HG03439 (cell line): Measurements from ENCODE around the gene VAV2.
"Not testable (repeated sequence)": the region's sequence is repeated elsewhere in the genome, so short reads cannot be mapped to it uniquely, and the experiment has no call there.

Experiments
- ATAC-seq: cut with Tn5 transposase; IDR thresholded peaks from one replicate; pipeline ENCODE4 v1.9.1; 2021; ENCODE audit warnings: mild to moderate bottlenecking, moderate library complexity; ENCODE audit not compliant: unreplicated experiment

The VAV2 gene

DNA sequence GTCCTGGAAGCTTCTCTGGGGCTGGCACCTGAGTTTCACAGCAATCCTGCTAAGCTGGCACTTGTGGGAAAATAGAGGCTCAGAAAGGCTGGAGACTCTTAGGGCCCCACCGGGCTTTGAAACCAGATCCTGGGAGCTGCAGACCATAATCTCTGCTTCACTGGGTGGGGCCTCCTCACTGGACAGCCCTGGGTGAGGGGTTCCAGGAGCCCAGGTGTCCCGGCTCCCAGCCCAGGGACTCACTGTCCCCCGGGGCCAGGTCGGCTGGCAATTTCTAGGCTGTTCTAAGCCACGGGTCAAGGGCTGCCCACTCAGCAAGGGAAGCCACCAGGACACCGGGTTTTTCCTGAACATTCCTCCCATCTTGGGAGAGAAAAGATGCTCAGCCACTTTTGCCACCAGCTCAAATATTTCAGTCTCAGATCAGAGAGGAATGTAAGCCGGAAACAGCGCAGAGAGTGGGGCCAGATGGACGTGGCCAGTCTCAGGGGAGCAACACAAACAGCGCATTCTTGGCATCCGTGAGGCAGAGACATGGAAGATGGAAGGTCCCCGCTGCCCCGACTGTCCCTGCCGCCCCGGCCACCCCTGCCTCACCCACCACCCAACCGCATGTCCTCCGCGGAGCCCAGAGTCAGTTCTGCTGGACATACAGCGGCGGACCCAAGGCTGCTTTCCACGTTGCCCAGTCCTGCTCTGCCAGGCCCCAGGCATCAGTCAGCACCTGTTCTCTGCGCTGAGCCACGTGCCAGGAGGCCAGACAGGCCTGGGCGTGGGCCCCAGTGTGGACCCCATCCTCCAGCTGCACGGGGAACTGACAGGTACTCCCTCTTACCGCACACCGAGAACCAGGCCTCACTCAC is 72.6 kb downstream of the VAV2 start:
- ATAC-seq, result no peak

DNA sequence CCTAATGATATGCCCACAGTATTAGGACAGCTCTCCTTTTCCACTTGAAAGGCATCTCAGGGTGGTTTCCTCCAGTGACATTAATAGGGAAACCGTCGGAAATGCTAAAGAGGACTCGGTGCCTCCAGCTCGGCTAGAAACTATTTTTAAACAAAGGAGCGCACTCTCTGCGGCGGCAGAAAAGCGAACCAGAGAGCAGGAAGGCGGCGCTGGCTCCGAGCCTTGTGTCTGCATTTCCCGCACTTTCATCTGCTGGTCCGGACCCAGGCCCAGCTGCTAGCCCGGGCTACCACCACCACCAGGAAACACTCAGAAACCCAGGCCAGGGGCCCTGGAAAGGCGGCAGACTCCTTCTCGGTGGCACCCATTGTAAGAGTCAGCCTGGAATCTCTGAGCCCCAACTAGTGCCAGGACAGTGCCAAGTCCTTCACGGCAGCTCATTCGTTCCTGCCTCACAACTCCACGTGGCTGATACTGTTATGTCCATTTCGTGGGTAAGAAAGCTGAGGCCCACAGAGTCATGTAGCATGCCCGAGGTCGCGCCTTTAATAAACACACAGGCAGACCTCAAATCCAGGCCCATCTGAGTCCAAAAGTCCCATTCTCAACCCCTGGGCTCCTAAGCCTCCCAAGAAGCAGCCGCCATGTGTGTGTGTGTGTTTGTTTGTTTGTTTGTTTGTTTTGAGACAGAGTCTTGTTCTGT is 73.9 kb downstream of the VAV2 start:
- no peak for ATAC-seq

DNA sequence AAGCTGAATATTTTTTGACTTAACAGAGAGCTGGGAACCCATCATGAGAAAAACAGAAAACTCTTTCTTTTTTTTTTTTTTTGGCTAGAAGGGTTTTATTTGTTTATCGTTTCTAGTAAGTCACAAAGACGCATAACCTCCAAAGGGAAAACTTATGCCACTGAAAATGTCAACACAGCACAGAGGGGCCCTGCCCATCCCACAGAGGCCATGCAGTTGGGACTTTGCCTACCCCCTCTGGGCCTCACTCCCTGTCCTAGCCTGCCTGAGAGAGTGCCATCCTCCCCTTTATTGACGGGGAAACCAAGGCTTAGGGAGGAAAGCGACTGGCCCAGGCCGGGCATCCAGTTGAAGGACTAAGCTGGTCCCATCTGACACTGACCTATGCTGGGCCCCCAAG is 74.7 kb downstream of the VAV2 start:
- ATAC-seq, result no peak

GRCh38 chr9:133916159-133916541 is 76.0 kb downstream of the VAV2 start:
- no peak for ATAC-seq

GRCh38 chr9:133915534-133916158 is 76.5 kb downstream of the VAV2 start:
- ATAC-seq, result no peak

DNA sequence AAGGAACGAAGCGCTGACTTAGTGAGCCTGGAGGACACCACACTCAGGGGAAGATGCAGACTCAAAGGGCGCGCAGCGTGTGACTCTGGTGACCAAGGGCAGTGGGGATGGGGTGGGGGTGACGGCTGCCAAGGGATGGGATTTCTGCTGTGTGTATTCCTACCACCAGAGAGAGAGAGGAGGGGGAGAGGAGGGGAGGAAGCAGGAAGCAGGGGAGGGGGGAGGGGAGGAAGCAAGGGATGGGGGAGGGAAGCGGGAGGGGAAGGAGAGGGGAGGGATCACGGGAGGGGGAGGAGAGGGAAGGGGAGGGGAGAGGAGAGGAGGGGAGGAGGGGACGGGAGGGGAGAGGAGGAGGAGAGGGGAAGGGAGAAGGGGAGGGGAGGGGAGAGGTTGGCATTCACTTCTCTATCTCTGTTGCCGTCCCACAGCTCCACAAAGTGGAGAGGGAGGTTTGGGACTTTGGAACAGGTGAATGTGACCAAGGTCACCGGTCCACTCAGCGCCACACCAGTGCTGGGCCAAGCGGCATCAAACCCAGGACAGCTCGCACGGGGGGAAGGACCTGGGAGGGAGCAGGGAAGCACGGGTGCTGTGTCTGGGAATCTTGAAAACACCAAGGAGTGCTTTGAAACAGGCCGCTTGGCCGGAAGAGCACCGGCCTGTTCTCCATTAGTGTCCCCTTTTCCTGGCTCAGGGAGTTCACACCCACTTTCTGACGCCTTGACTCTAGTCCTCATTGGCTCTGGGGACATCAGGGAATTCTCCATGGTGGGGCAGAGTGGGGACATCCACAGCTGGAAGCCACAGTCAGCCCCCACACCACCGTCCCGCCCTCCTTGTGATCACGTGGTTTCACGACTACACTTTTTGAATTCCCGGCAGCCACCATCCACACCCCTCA is 77.4 kb downstream of the VAV2 start:
- ATAC-seq, result no peak

- no peak for ATAC-seq
Observed at GRCh38 chr9:133913571-133914369, 78.4 kb downstream of the VAV2 start.

DNA sequence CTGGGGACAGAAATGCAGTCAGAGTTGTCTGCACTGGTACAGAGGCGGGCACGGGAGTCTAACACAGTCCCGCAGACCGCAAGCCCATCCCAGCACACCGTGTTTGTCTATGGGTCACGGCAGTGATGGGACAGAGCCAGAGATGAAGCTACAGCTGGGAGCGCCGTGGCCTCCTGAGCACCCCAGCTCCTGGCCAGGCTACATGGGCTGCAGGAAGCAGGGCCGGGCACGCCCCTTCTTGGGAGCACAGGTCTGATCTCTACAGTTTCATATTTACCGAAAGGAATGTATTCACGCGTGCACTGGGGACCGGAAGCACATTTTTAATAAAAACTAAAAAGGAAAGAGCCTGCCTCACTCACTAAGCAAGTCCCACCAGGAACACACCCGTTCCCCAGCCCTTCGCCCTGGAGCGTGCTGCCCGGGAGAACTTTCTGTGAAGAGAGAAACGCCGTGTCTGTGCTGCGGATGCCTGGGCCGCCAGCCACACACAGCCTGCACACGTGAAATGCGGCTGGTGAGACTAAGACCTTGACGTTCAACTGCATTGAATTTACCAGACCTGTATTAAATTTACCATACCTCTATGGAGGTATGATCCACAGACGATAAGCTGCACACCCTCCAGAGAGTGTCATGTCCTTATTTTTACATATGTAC is 81.1 kb downstream of the VAV2 start:
- ATAC-seq, result no peak

DNA sequence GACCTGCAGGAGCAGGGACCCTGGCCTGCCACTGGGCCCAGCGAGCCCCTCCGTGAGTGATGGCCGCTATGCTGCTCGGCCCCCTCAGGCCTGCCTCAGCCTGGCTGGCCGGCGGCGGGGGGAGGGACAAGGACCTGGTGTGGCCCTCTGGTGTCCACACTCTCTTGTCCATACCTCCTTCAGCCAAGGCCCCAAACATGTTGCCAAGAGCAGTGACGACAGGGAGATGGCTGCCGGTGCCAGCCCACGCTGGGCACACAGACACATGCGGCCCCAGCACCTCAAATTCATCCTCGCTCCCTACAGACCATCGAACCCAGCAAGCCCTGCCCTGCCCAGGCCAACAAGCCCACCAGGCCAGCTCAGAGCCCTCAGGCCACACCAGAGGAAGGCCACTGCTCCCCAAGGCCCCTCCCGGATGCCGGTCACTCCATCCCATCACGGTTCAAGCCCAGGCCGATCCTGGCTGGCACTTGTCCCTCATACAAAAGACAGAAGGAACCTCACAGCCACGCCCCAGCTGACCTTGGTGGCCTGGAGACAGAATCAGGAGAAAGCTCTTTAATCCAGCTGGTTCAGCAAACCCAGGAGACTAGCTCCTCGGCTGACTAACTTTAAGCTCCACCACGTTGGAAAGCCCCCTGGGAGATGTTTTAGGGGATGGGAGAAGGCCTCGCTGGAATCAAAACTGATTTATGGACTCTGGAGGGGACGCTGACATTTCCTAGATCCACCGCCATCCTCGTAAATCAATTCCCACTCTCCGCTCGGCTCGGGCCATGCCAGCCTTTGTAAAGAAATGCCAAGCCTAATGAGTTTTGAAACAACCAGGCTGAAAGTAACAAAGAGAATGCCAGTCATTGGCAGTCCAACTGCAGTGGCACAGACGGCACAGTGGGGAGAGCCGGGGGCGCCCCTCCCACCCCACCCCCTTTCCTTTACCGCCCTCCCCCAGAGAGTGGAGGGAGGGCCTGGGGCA is 84.9 kb downstream of the VAV2 start:
- ATAC-seq, result no peak

DNA sequence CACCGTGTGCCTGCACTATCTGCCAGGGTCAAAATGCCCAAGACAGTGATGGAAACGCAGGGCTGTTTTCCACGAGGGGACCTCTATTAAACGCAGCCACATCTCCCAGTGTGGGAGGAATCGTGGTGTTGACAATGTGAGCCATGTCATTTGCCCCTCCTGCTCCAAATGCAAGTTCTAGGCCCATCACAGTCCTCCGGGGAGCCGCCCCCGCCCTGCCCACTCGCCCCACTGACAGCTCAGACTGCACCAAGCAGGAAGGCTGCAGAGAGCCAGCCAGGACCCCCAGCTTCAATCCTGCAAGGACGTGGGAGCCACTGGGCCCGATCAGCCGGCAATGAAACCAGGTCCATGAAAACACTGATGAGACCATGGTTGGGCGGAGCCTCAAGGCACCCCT is 85.9 kb downstream of the VAV2 start:
- ATAC-seq, result no peak

GRCh38 chr9:133905493-133905892 is 86.6 kb downstream of the VAV2 start:
- ATAC-seq, result no peak

- ATAC-seq, result no peak
Observed at GRCh38 chr9:133904346-133905090, 87.6 kb downstream of the VAV2 start.

- no peak for ATAC-seq
Observed at GRCh38 chr9:133901184-133901835, 90.8 kb downstream of the VAV2 start.

- ATAC-seq, result no peak
Observed at GRCh38 chr9:133897675-133898074, 94.4 kb downstream of the VAV2 start.

DNA sequence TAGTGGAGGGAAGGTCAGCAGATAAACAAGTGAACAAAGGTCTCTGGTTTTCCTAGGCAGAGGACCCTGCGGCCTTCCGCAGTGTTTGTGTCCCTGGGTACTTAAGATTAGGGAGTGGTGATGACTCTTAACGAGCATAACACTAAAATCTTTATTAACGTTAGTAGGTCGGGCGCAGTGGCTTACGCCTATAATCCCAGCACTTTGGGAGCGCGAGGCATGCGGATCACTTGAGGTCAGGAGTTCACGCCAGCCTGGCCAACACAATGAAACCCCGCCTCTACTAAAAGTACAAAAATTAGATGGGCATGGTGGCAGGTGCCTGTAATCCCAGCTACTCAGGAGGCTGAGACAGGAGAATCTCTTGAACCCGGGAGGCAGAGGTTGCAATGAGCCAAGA is 96.1 kb downstream of the VAV2 start:
- not testable (repeated sequence) for ATAC-seq

DNA sequence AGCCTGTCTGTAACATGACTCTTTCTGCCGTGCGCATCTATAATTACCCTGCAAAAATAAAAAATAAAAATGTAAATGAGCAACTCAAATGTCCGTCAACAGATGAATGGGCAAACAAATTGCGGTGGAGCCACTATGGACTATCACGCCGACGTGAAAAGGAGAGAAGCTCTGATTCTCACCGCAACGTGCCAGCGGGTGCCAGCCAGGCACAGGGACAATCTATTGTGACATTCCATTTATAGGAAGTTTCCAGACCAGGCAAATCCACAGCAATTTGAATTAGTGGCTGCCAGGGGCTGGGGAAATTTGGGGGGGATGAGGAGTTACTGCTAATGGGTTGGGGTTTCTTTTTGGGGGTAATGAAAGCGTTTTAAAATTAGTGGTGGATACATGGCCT is 96.8 kb downstream of the VAV2 start:
- no peak for ATAC-seq
